ENCODE data around the gene LLGL1. TPM values are rescaled to one million over a fixed set of nuclear protein-coding genes. Genes with fewer than 3 reads are reported as not detected.

Gene LLGL1
- total RNA-seq, 1 donor from 2014 or later: 25.3 TPM

- Histone ChIP-seq H3K36me3 (peaks cover 69 to 90% of the 10 kb centered on the region in 2 donors), H3K27me3 (no peaks in the 10 kb centered on the region), H3K4me1 (no peaks in the 10 kb centered on the region), H3K27ac (no peak overlapping the region), H3K9me3 (no peaks in the 10 kb centered on the region), H3K4me3 (no peak overlapping the region)
- intact Hi-C loops (cut with DNase I): no loop called here
- no peak for TF ChIP-seq CTCF (IDR thresholded peaks at IDR 0.05)
- no peak for DNase-seq (ENCODE audit: low spot score in 2 of 2)
These were observed 53.4 kb downstream of the LLGL1 start for GRCh38 chr17:18278867-18279266.

- H3K36me3 ChIP-seq: peaks cover 70 to 92% of the 10 kb centered on the region in 2 donors
- no peaks in the 10 kb centered on the region for H3K9me3 ChIP-seq
- no peak overlapping the region for H3K4me3 ChIP-seq
- no peak overlapping the region for H3K27ac ChIP-seq
- intact Hi-C loops (cut with DNase I): no loop called here
- DNase-seq (ENCODE audit: low spot score in 2 of 2): no peak
- H3K4me1 ChIP-seq: no peaks in the 10 kb centered on the region
- TF ChIP-seq CTCF (IDR thresholded peaks at IDR 0.05): no peak
- no peaks in the 10 kb centered on the region for H3K27me3 ChIP-seq
These were observed 54.8 kb downstream of the LLGL1 start for GRCh38 chr17:18280249-18280648.

- DNase-seq (ENCODE audit: low spot score in 2 of 2): no peak
- Histone ChIP-seq H3K4me1 (no peaks in the 10 kb centered on the region), H3K9me3 (no peaks in the 10 kb centered on the region), H3K27me3 (no peaks in the 10 kb centered on the region), H3K4me3 (no peak overlapping the region), H3K36me3 (peaks cover 72 to 98% of the 10 kb centered on the region in 2 donors), H3K27ac (no peak overlapping the region)
- intact Hi-C loops (cut with DNase I): no loop called here
- no peak for TF ChIP-seq CTCF (IDR thresholded peaks at IDR 0.05)
These were observed 55.4 kb downstream of the LLGL1 start for GRCh38 chr17:18280766-18281371.

- Histone ChIP-seq H3K27me3 (no peaks in the 10 kb centered on the region), H3K4me1 (no peaks in the 10 kb centered on the region), H3K27ac (no peak overlapping the region), H3K9me3 (no peaks in the 10 kb centered on the region), H3K4me3 (no peak overlapping the region), H3K36me3 (peaks cover 67 to 97% of the 10 kb centered on the region in 2 donors)
- DNase-seq (ENCODE audit: low spot score in 2 of 2): no peak
- no peak for TF ChIP-seq CTCF (IDR thresholded peaks at IDR 0.05)
- intact Hi-C loops (cut with DNase I): no loop called here
These were observed 56.4 kb downstream of the LLGL1 start for GRCh38 chr17:18281788-18282187.

GRCh38 chr17:18285296-18285695 lies 59.9 kb downstream of the LLGL1 start:
- intact Hi-C loops (cut with DNase I): no loop called here
- no peaks in the 10 kb centered on the region for H3K27me3 ChIP-seq
- H3K9me3 ChIP-seq: no peaks in the 10 kb centered on the region
- no peak for DNase-seq (ENCODE audit: low spot score in 2 of 2)
- H3K36me3 ChIP-seq: peaks cover 63 to 94% of the 10 kb centered on the region in 2 donors
- H3K4me3 ChIP-seq: no peak overlapping the region
- no peak for TF ChIP-seq CTCF (IDR thresholded peaks at IDR 0.05)
- H3K4me1 ChIP-seq: no peaks in the 10 kb centered on the region
- no peak overlapping the region for H3K27ac ChIP-seq
